Measurements from ENCODE around the gene ULBP2. TPM values are rescaled to one million over a fixed set of nuclear protein-coding genes. Genes with fewer than 3 reads are reported as not detected.
"Not testable (repeated sequence)": the region's sequence is repeated elsewhere in the genome, so short reads cannot be mapped to it uniquely, and the experiment has no call there.

The ULBP2 gene
- polyA plus RNA-seq, 3 donors: 0.72 to 1.0 (median 0.75) TPM

DNA sequence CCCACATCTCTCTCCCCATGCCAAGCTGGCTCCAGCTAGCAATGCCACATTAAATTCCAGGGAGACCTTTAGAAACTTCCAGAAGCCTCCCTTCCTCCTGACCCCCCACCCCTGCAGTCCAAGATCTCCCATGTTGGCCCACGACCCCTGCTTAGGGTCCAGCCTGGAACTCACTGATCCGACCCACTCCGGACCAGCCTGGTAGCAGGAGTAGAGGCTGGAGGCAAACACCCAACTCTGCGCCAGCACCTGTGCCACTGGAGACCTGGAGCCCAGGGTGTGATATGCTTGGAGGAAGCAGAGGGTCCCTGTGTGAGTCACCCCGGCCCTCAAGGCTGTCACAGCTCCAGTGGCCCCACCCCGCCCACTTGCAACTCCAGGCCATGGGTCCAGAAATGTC, 18.7 kb downstream of the ULBP2 start:
- DNase-seq (ENCODE audit: extremely low read depth in 1 of 11, low read depth in 9 of 11, low spot score in 4 of 11): no peak

DNA sequence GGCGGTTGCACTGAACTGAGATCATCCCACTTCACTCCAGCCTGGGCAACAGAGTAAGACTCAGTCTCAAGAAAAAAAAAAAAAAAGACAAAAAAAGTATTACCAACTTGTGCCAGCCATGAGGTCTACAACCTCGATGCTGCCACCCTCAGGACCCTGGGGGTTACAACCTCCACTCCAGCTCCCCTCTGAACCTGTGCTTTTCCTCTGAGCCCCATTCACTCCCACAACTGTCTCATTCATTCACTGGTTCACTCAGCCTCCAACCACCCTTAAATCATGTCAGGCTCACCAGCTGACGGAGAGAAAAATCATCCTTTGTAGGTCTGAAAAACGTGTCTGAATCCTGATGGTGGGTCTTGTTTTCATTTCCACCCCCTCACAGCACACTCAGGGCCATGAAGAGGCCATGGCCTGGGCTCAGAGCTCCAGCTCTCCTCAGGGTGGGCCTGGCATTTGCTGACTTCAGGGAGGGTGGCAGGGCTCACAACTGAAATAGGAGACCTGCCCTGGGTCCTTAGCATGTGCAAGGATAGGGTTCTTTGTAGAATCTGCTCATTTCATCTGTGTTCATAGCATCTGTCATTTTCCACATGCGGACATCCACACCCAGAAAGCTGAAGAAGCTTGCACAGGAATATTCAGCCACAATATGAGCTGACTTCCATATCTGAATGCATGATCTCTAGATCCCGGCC, 20.1 kb downstream of the ULBP2 start:
- no peak for DNase-seq (ENCODE audit: extremely low read depth in 1 of 11, low read depth in 9 of 11, low spot score in 4 of 11)

DNA sequence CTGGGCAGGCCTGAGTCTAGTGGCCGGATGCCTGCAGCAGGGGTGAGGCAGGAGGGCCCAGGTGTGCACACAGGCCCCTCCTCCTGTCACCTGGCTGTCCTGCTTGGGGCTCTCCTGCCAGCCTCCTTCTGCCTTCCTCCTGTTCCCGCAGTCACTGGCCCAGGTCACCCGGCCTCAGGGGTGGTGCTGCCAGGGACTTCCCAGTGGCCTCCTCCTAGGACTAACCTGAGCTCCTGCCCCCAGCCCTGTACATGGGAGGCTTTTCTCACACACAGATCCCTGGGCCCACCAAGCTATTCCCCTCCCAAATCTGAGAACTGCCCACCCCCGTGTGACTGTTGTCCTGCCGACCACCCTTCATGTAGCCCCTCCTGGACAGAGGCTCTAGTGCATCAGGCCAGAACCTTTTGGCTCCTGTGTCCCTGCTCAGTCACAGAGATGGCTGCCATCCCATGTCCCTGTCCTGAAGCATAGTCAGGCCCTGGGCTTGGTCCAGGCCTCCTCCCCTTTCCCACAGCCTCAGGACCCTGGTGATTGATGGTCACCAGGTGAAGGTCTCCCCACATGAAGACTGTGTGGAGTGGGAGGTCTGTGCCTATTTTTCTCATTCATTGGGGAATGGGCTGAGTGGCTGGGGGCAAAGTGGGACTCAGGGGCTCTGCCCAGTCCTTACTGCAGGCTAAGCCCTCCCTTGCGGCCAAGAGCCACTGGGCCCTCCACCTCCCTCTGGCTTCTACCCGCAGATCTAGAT, 20.8 kb downstream of the ULBP2 start:
- DNase-seq (ENCODE audit: extremely low read depth in 1 of 11, low read depth in 9 of 11, low spot score in 4 of 11): no peak

DNA sequence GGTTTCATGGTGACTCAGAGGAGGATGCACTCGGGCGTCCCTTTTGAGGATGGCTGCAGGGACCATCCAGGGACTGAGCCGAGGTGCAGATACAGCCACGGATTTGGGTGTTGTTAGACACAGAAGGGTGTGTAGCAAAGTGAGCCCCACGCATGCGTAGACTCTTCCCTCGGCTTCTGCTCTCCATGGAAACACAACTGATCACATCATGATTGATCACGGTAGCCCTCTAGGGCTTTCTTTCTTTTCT, 21.3 kb downstream of the ULBP2 start:
- DNase-seq (ENCODE audit: extremely low read depth in 1 of 11, low read depth in 9 of 11, low spot score in 4 of 11): no peak

DNA sequence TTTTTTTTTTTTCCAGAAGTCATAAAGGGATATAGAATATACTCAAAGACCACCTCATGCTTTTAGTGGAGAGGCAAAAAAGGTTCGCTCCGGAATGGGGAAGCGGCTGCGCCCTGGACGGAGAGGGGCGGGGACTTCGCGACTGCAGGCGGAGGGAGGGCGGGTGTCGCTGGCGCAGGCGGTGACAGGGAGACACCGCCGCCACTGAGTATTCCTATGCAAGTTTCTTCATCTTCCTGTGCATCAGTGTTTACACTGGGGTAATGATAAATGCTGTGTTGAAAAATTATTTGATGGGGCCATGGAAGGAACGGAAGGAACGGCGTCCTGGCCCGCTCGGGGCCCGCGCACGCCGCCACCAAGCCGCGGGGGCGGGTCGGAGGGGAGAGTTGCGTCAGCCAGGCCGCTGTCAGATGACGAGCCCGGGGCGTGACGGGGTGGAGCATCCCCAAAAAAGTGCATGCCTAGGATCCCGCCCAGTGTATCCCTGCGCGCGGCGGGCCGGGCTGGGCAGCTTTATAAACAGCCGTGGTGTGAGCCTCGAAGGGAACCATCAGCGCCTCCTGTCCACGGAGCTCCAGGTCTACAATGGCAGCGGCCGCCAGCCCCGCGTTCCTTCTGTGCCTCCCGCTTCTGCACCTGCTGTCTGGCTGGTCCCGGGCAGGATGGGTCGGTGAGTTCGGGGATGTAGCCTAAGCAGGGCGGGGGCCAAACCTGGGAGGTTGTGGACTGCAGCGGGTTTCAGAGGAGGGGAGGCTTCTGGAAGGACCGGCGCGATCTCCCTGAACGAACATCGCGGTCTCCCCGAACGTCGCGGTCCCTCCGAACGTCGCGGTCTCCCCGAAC, 21.9 kb downstream of the ULBP2 start, which contains the start of gene ULBP1:
ULBP1 (plus strand) TSS at position 482 of the 846 bp plus-strand sequence; CDS start at position 589, 107 bp downstream.
- DNase-seq (ENCODE audit: extremely low read depth in 1 of 11, low read depth in 9 of 11, low spot score in 4 of 11): peak in 5 of 11 donors; percentile 50 to 64 (median 56)

DNA sequence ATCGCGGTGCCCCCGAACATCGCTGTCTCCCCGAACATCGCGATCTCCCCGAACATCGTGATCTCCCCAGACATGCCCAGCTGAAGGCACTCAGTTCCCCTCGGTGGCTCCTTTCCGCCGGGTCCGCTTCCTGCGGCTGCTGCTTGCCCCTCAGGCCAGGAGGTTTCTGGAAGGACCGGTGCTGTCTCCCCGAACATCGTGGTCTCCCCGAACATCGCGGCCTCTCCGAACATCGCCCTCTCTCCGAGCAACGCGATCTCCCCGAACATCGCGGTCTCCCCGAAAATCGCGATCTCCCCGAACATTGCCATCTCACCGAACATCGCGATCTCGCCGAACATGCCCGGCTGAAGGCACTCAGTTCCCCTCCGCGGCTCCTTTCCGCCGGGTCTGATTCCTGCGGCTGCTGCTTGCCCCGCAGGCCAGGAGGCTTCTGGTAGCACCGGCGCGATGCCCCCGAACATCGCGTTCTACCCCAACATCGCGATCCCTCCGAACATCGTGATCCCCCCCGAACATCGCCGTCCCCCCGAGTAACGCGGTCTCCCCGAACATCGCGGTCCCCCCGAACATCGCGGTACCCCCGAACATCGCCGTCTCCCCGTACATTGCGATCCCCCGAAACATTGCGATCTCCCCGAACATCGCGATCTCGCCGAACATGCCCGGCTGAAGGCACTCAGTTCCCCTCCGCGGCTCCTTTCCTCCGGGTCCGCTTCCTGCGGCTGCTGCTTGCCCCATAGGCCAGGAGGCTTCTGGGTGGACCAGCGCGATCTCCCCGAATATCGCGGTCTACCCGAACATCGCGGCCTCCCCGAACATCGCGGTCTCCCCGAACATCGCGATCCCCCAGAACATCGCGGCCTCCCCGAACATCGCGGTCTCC, 22.7 kb downstream of the ULBP2 start:
- no peak for DNase-seq (ENCODE audit: extremely low read depth in 1 of 11, low read depth in 9 of 11, low spot score in 4 of 11)

DNA sequence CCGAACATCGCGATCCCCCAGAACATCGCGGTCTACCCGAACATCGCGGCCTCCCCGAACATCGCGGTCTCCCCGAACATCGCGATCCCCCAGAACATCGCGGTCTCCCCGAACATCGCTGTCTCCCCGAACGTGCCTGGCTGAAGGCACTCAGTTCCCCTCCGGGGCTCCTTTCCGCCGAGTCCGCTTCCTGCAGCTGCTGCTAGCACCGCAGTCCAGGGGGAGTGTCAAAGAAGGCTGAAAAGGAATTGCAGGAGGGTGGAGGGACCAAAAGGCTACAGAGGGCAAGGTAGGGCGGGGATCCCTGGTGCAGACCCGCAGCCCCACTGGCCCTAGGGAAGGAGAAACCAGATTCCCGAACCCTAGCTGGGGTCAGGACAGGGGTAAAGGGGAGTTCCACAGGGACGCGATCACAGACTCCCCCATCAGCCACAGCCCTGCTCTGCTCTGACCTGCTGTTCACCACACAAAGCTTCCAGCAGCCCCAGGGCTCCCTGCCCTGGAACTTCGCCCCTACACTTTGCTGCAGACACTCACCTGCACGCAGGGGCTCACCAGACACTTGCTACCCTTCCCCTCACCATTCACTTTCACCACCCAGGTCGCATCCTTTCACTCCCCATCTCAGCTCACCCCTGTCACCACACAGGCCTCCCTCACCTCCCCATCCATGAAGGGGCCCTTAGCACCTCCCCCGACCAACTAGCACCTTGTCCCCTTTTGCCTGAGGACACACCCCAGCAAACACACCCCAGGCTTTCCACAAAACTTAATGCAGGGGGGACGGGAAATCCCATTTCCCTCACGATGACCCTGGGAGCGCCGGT, 23.6 kb downstream of the ULBP2 start:
- peak in 1 of 11 donors; percentile 33 for DNase-seq (ENCODE audit: extremely low read depth in 1 of 11, low read depth in 9 of 11, low spot score in 4 of 11)

DNA sequence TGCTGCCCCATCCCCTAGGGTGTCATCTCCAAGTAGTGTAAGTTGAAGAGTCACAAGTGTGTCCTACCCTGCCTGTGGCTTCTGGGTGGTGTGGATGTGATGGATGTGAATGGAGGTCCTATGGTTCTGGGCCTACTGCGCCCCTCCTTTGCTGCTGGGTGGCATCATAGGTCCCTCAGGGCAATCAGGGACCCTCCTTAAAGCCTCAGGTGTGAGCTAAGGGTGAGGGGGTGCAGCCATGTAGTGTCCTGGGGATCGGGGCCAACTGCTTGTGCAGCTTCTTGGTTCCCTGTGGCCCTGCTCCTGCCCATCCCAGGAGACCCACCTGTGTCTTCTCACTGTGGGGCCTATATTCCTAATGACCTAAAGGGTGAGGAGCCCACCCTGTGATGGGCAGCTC, 24.5 kb downstream of the ULBP2 start:
- not testable (repeated sequence) for DNase-seq (ENCODE audit: extremely low read depth in 1 of 11, low read depth in 9 of 11, low spot score in 4 of 11)

DNA sequence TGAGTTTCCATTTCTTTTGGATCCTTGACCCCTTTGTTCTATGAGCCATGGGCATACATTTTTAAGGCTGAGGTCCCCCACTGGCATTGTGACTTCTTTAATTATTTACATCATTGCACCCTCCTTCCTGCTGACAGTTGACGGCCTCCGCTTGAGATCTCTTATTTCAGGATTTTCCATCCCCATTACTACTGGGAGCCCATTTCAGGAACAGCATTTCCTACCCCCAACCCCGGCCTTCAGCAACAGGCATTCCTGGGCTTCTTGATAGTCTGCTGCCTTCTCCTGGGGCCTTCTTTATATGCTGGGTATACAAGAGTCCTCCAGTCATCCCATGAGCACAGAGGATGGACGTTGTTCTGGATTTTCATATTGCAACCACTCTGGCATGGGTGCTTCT, 25.8 kb downstream of the ULBP2 start:
- DNase-seq (ENCODE audit: extremely low read depth in 1 of 11, low read depth in 9 of 11, low spot score in 4 of 11): no peak

DNA sequence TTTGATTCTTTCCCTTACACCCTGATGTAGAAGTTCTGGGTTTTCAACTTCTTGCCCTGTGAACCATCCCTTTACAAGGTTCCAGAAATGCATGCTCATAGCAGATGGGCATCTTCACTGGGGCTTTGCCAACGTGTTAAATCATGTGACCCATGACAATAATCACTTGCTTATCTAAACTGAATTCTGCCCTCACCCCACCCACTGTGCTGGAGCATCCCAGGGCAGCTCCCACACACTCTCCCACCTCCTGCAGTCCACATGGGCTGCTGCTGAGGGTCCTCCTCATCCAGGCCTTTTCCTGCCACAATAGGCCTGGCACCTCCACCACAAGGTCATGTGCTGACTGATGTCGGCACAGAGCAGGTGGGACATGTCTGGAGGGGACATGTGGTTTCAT, 26.2 kb downstream of the ULBP2 start:
- DNase-seq (ENCODE audit: extremely low read depth in 1 of 11, low read depth in 9 of 11, low spot score in 4 of 11): not testable (repeated sequence)

DNA sequence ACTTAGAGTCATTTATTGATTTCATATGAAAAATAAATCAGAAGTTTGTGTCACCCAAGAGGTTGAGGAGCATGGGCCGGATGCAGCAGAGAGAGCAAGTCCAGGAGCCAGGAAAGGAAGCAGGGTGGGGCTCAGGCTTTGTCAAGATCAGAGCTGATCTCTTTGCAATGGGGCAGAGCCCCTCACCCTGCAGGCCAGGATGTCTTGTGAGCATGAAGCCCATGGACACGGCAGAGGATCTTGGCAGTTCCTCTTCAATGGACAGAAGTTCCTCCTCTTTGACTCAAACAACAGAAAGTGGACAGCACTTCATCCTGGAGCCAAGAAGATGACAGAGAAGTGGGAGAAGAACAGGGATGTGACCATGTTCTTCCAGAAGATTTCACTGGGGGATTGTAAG, 27.1 kb downstream of the ULBP2 start:
- DNase-seq (ENCODE audit: extremely low read depth in 1 of 11, low read depth in 9 of 11, low spot score in 4 of 11): not testable (repeated sequence)

DNA sequence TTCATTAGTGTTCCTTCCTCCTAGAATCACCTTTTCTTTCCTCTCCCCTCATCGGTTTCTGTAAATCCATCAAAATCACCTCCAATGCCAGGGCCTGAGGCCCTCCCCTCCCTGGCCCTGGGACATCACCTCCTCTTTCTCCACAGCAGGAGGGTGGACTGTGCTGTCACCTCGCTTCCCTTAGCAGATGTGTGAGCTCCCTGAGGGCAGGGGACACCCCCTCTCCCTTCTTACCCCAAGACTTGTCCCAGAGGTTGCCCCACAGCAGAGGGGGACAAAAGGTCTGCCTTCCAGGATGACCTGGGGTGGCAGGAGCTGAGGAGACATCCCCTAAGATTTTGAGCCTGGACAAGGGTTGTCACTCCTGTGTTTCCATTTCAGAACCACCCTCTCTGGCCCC, 27.8 kb downstream of the ULBP2 start:
- DNase-seq (ENCODE audit: extremely low read depth in 1 of 11, low read depth in 9 of 11, low spot score in 4 of 11): no peak

DNA sequence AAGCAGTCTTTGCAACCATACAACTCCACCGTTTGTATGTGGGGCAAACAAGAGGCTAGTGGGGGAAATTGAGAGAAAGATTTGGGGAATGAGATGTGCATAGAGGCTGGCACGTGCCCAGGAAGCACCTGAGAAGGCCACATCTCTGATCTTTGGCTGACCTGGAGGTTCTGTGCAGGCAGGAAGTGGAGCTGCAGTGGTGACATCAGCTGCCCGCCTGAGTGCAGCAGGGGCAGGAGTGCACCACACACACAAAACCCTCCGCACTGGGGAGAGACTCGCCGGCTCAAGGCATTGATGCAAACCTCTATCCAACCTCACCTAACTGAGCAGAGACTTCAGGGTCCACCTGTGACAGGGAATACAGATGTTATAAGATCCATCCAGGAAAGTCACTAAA, 32.6 kb downstream of the ULBP2 start:
- not testable (repeated sequence) for DNase-seq (ENCODE audit: extremely low read depth in 1 of 11, low read depth in 9 of 11, low spot score in 4 of 11)

DNA sequence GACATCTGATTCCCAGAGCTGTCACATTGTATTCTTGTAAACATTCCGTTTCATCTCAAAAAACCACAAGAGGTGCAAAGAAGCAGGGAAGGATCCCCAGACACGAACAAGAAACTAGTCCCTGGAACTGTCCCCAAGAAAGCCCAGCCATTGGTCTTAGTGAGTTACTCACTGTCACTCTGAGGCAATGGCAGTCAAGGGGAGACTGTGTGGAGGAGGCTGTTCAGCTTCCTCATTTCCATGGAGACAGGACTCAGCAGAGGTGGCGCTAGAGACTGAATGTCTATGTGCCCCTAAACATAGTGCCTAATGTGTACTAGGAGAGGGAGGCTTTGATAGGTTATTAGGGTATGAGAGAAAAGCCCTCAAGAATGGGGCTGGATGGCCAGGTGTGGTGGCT, 33.0 kb downstream of the ULBP2 start:
- no peak for DNase-seq (ENCODE audit: extremely low read depth in 1 of 11, low read depth in 9 of 11, low spot score in 4 of 11)

DNA sequence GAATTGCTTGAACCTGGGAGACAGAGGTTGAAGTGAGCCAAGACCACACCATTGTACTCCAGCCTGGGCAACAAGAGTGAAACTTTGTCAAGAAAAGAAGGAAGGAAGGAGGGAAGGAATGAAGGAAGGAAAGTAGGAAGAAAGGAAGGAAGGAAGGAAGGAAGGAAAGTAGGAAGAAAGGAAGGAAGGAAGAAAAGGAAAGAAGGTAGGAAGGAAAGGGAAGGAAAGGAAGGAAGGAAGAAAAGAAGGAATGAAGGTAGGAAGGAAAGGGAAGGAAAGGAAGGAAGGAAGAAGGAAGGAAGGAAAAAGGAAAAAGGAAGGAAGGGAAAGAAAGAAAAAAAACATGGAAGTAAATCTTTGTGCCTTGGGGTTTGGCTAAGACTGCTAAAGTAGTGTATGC, 33.6 kb downstream of the ULBP2 start:
- DNase-seq (ENCODE audit: extremely low read depth in 1 of 11, low read depth in 9 of 11, low spot score in 4 of 11): no peak

DNA sequence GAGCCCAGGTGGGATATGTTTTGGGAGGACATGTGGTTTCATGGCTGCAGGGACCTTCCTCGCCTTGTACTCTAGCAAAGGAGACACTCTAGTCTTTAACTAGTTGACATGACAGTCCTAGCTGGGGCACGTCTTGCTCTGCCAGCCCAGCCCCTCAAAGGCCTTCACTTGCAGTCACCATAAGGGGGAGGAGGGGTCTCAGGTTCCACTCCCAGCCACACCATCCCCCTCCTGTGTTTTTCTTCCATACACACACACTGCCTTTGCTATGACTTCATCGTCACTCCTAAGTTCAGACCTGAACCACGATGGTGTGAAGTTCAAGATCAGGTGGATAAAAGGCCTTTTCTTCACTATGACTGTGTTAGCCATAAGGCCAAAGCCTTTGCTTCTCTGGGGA, 35.4 kb downstream of the ULBP2 start:
- DNase-seq (ENCODE audit: extremely low read depth in 1 of 11, low read depth in 9 of 11, low spot score in 4 of 11): no peak

DNA sequence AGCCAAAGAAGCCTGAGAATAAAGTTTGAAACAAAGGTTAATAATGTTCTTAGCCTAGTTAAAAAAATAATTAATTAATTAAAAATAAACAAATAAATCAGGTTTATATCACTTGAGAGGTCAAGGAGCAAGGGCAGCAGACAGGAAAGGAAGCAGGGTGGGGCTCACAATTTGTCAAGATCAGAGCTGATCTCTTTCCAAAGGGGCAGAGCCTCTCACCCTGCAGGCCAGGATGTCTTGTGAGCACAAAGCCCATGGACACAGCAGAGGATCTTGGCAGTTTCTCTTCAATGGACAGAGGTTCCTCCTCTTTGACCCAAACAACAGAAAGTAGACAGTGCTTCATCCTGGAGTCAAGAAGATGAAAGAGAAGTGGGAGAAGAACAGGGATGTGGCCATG, 36.8 kb downstream of the ULBP2 start:
- no peak for DNase-seq (ENCODE audit: extremely low read depth in 1 of 11, low read depth in 9 of 11, low spot score in 4 of 11)

DNA sequence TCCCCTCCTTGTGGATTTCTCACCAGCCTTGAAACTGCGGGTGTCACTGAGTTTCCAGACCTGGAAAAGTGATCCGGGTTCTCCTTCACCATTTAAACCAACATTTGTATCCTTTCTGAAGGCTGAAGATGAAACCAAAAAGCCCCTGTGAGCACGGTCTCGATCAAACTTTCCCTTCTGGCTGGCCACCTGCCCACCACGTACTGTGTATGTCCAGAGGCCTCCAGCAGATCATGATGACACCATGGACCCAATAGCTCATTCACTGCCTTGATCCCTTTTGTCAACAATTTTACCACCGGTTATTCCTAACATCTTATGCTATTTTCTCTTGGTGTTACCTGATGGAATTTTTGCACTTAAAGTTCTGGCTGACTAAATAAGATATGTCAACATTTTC, 37.5 kb downstream of the ULBP2 start:
- no peak for DNase-seq (ENCODE audit: extremely low read depth in 1 of 11, low read depth in 9 of 11, low spot score in 4 of 11)
